Astrocyte of the spinal cord (primary cell): ENCODE results near the gene KLHDC7B.

Experiments
- DNase-seq: peaks from one replicate; pipeline ENCODE4 v3.0.0; 2011; ENCODE audit warnings: low read depth, low spot score
- H3K4me3 ChIP-seq: 2 replicates; pipeline ENCODE4 v1.5.1; 2011; ENCODE audit warnings: low read depth, mild to moderate bottlenecking, low read length, moderate library complexity
- CTCF ChIP-seq: IDR thresholded peaks from 2 replicates; pipeline ENCODE4 v1.5.1; 2012; ENCODE audit warnings: low read depth, mild to moderate bottlenecking, low read length, inconsistent platforms
- in situ Hi-C: cut with HindIII; loops from 2 replicates; pipeline ENCODE4 v1.10.0; 2017; ENCODE audit warnings: low sequenced_read_pairs

KLHDC7B gene

GRCh38 chr22:50544746-50545253 is 899 bp upstream of the KLHDC7B start:
- H3K4me3 ChIP-seq, result no peak overlapping the region
- TF ChIP-seq CTCF, result no peak
- DNase-seq, result no peak
- in situ Hi-C loops, result no loop called here

GRCh38 chr22:50546326-50547262 is 895 bp downstream of the KLHDC7B start:
- DNase-seq, result no peak
- no peak overlapping the region for H3K4me3 ChIP-seq
- in situ Hi-C loops, result no loop called here
- no peak for TF ChIP-seq CTCF

GRCh38 chr22:50547263-50547985 is 1.7 kb downstream of the KLHDC7B start:
- in situ Hi-C loops, result no loop called here
- no peak overlapping the region for H3K4me3 ChIP-seq
- no peak for DNase-seq
- no peak for TF ChIP-seq CTCF

- DNase-seq, result no peak
- H3K4me3 ChIP-seq, result no peak overlapping the region
- in situ Hi-C loops, result no loop called here
- no peak for TF ChIP-seq CTCF
Observed at GRCh38 chr22:50548040-50548920, 2.6 kb downstream of the KLHDC7B start.

GRCh38 chr22:50548921-50549790 is 3.5 kb downstream of the KLHDC7B start:
- DNase-seq, result no peak
- no peak overlapping the region for H3K4me3 ChIP-seq
- in situ Hi-C loops, result no loop called here
- no peak for TF ChIP-seq CTCF
